ENCODE results near the gene ADAMTS16. TPM values are rescaled to one million over a fixed set of nuclear protein-coding genes. Genes with fewer than 3 reads are reported as not detected.

ADAMTS16 gene
- total and polyA plus RNA-seq, 9 of the 15 experiments (the other 6 are each of a cell fraction or from before 2014, with no cell fraction given): not detected

DNA sequence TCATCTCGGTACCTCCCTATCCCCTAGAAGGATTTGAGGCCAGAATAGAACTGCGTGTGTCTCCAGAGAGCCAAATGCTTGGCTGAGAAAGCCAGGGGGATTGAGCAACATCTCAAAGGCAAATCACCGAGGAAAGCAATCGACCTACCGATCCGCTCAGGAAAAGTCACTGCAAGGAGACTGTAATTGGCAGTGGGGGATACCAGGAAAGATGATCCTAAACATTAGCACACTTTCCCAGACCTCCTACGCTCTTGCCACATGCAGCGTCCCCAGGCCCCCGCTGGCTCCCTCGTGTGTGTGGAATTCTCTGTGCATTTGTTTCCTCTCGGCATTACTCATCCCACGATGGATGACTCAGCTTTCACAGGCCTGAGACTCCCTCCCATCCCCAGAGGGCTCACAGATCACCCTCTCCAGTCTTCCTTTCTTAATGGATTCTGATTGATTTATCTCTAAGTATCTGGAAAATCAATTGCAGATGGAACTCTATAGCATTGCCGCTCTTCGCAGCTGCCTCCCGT lies 200.1 kb downstream of the ADAMTS16 start (continued):
- TF ChIP-seq, protein P1, sequence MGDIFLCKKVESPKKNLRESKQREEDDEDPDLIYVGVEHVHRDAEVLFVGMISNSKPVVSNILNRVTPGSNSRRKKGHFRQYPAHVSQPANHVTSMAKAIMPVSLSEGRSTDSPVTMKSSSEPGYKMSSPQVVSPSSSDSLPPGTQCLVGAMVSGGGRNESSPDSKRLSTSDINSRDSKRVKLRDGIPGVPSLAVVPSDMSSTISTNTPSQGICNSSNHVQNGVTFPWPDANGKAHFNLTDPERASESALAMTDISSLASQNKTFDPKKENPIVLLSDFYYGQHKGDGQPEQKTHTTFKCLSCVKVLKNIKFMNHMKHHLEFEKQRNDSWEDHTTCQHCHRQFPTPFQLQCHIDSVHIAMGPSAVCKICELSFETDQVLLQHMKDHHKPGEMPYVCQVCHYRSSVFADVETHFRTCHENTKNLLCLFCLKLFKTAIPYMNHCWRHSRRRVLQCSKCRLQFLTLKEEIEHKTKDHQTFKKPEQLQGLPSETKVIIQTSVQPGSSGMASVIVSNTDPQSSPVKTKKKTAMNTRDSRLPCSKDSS (IDR thresholded peaks at IDR 0.05; ENCODE audit: low read depth, partially characterized antibody): no peak
- no peak for TF ChIP-seq XRCC5 (IDR thresholded peaks at IDR 0.05; ENCODE audit: low read depth, low read length)
- TF ChIP-seq ZNF644 (tag; IDR thresholded peaks at IDR 0.05; ENCODE audit: low read depth): no peak
- no peak for TF ChIP-seq ZNF668 (CRISPR knock-in tag; IDR thresholded peaks at IDR 0.05)
- TF ChIP-seq GTF2A2 (tag; IDR thresholded peaks at IDR 0.05): no peak
- no peak for TF ChIP-seq SNRNP70 (optimal IDR thresholded peaks at IDR 0.05; ENCODE audit: low read depth, low read length)
- TF ChIP-seq POLR2B (IDR thresholded peaks at IDR 0.05; ENCODE audit: low read depth, partially characterized antibody): no peak
- TF ChIP-seq, protein P2, sequence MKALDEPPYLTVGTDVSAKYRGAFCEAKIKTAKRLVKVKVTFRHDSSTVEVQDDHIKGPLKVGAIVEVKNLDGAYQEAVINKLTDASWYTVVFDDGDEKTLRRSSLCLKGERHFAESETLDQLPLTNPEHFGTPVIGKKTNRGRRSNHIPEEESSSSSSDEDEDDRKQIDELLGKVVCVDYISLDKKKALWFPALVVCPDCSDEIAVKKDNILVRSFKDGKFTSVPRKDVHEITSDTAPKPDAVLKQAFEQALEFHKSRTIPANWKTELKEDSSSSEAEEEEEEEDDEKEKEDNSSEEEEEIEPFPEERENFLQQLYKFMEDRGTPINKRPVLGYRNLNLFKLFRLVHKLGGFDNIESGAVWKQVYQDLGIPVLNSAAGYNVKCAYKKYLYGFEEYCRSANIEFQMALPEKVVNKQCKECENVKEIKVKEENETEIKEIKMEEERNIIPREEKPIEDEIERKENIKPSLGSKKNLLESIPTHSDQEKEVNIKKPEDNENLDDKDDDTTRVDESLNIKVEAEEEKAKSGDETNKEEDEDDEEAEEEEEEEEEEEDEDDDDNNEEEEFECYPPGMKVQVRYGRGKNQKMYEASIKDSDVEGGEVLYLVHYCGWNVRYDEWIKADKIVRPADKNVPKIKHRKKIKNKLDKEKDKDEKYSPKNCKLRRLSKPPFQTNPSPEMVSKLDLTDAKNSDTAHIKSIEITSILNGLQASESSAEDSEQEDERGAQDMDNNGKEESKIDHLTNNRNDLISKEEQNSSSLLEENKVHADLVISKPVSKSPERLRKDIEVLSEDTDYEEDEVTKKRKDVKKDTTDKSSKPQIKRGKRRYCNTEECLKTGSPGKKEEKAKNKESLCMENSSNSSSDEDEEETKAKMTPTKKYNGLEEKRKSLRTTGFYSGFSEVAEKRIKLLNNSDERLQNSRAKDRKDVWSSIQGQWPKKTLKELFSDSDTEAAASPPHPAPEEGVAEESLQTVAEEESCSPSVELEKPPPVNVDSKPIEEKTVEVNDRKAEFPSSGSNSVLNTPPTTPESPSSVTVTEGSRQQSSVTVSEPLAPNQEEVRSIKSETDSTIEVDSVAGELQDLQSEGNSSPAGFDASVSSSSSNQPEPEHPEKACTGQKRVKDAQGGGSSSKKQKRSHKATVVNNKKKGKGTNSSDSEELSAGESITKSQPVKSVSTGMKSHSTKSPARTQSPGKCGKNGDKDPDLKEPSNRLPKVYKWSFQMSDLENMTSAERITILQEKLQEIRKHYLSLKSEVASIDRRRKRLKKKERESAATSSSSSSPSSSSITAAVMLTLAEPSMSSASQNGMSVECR (CRISPR knock-in tag; IDR thresholded peaks at IDR 0.05): no peak
- no peak for TF ChIP-seq SMAD1 (IDR thresholded peaks at IDR 0.05; ENCODE audit: low read depth, low read length, partially characterized antibody)
- TF ChIP-seq, protein P3, sequence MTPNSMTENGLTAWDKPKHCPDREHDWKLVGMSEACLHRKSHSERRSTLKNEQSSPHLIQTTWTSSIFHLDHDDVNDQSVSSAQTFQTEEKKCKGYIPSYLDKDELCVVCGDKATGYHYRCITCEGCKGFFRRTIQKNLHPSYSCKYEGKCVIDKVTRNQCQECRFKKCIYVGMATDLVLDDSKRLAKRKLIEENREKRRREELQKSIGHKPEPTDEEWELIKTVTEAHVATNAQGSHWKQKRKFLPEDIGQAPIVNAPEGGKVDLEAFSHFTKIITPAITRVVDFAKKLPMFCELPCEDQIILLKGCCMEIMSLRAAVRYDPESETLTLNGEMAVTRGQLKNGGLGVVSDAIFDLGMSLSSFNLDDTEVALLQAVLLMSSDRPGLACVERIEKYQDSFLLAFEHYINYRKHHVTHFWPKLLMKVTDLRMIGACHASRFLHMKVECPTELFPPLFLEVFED (CRISPR knock-in tag; conservative IDR thresholded peaks at IDR 0.05): peak; percentile 46; the same call in 1 of the 2 replicates
- TF ChIP-seq ZNF780A (CRISPR knock-in tag; IDR thresholded peaks at IDR 0.05): no peak
- TF ChIP-seq, protein P4, sequence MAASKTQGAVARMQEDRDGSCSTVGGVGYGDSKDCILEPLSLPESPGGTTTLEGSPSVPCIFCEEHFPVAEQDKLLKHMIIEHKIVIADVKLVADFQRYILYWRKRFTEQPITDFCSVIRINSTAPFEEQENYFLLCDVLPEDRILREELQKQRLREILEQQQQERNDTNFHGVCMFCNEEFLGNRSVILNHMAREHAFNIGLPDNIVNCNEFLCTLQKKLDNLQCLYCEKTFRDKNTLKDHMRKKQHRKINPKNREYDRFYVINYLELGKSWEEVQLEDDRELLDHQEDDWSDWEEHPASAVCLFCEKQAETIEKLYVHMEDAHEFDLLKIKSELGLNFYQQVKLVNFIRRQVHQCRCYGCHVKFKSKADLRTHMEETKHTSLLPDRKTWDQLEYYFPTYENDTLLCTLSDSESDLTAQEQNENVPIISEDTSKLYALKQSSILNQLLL (CRISPR knock-in tag; IDR thresholded peaks at IDR 0.05; ENCODE audit: borderline replicate concordance): no peak
- TF ChIP-seq ZNF316 (IDR thresholded peaks at IDR 0.05): peak; percentile 90
- peak; percentile 57 for TF ChIP-seq CREM (IDR thresholded peaks at IDR 0.05; ENCODE audit: low read depth)
- TF ChIP-seq, protein P5, sequence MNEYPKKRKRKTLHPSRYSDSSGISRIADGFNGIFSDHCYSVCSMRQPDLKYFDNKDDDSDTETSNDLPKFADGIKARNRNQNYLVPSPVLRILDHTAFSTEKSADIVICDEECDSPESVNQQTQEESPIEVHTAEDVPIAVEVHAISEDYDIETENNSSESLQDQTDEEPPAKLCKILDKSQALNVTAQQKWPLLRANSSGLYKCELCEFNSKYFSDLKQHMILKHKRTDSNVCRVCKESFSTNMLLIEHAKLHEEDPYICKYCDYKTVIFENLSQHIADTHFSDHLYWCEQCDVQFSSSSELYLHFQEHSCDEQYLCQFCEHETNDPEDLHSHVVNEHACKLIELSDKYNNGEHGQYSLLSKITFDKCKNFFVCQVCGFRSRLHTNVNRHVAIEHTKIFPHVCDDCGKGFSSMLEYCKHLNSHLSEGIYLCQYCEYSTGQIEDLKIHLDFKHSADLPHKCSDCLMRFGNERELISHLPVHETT (CRISPR knock-in tag; conservative IDR thresholded peaks at IDR 0.05 in 1 of 2, IDR thresholded peaks at IDR 0.05 in 1 of 2): 0 out of 4 replicates have a peak, but pooled peaks of 1 of the 2 experiments have one; percentile 21
- TF ChIP-seq MYC (IDR thresholded peaks at IDR 0.05; ENCODE audit: low read depth, low read length): peak; percentile 56; the same call in 1 of the 2 replicates
- TF ChIP-seq MYC (CRISPR knock-in tag; IDR thresholded peaks at IDR 0.05; ENCODE audit: borderline replicate concordance, low read depth): no peak
- no peak for TF ChIP-seq RB1 (IDR thresholded peaks at IDR 0.05; ENCODE audit: low read depth)
- TF ChIP-seq ELF4 (CRISPR knock-in tag; IDR thresholded peaks at IDR 0.05): no peak
